Measurements from ENCODE around the gene LAPTM4A. TPM values are rescaled to one million over a fixed set of nuclear protein-coding genes. Genes with fewer than 3 reads are reported as not detected.

The LAPTM4A gene
- total RNA-seq, 1 donor from 2014 or later: 74.4 TPM

DNA sequence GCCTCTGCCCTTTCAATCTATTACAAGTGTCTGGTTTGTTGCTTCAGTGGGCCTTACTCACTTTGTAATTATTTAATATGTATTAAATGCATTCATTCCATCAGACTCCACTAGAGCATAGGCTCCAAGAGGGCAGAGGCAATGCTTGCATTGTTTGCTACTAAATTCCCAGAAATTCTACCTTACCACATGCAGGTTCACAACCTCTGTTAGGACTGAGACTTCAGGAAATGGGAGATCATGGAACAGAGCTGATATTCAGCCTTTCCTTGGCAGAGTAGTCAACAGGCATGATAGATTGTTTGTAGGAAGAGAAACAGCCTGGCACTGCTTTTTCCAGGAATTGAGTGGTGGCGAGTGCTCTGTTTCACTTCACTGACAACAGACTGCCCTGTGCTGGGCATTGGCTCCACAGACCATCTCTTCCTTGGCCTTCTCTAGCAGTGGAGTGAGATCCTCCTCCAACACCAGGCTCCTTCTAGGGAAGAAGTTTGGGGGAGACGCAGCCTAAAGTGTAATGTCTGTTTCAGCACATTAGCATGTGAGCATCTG, 32.8 kb downstream of the LAPTM4A start:
- Mint-ChIP-seq H3K9me3 (peaks cover 24% of the 10 kb centered on the region), H3K4me3 (no peak overlapping the region)

DNA sequence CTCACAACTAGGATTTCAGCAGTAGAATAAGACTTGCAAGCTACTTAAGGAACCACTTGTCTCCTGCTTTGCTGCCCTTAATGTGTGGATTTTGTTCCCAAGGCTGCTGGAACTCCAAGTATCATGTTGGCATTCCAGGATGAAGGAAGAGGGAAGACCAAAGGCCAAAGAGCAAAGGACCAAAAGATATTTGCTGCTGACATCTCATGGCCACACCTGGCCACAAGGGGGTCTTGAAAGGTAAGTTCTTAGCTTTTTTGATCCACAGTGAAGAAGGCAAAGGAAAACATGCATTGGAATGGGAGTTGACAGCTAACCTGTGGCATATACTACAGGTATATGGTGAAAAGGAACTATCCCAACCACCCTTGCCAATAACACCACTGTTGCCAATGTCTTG, 35.1 kb downstream of the LAPTM4A start:
- TF ChIP-seq, protein P1, sequence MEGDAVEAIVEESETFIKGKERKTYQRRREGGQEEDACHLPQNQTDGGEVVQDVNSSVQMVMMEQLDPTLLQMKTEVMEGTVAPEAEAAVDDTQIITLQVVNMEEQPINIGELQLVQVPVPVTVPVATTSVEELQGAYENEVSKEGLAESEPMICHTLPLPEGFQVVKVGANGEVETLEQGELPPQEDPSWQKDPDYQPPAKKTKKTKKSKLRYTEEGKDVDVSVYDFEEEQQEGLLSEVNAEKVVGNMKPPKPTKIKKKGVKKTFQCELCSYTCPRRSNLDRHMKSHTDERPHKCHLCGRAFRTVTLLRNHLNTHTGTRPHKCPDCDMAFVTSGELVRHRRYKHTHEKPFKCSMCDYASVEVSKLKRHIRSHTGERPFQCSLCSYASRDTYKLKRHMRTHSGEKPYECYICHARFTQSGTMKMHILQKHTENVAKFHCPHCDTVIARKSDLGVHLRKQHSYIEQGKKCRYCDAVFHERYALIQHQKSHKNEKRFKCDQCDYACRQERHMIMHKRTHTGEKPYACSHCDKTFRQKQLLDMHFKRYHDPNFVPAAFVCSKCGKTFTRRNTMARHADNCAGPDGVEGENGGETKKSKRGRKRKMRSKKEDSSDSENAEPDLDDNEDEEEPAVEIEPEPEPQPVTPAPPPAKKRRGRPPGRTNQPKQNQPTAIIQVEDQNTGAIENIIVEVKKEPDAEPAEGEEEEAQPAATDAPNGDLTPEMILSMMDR (conservative IDR thresholded peaks at IDR 0.05): no peak
- no peak overlapping the region for H3K27ac Mint-ChIP-seq (ENCODE audit: unreplicated experiment)
- peaks cover 32% of the 10 kb centered on the region for H3K27me3 Mint-ChIP-seq (ENCODE audit: low read depth)
- peaks cover 5% of the 10 kb centered on the region for H3K36me3 Mint-ChIP-seq (ENCODE audit: low read depth)
- H3K9me3 Mint-ChIP-seq: peaks cover 14% of the 10 kb centered on the region
- peaks cover 13% of the 10 kb centered on the region for H3K4me1 Mint-ChIP-seq
- no peak for DNase-seq (ENCODE audit: low read depth, low spot score)
- H3K4me3 Mint-ChIP-seq: no peak overlapping the region

More for the DNA sequence above, 32.8 kb downstream of the LAPTM4A start:
- TF ChIP-seq, protein P1 (conservative IDR thresholded peaks at IDR 0.05): no peak
- DNase-seq (ENCODE audit: low read depth, low spot score): no peak
- H3K36me3 Mint-ChIP-seq (ENCODE audit: low read depth): peaks cover 15% of the 10 kb centered on the region
- H3K4me1 Mint-ChIP-seq: peaks cover under 1% of the 10 kb centered on the region
- peaks cover 15% of the 10 kb centered on the region for H3K27me3 Mint-ChIP-seq (ENCODE audit: low read depth)
- H3K27ac Mint-ChIP-seq (ENCODE audit: unreplicated experiment): no peak overlapping the region

DNA sequence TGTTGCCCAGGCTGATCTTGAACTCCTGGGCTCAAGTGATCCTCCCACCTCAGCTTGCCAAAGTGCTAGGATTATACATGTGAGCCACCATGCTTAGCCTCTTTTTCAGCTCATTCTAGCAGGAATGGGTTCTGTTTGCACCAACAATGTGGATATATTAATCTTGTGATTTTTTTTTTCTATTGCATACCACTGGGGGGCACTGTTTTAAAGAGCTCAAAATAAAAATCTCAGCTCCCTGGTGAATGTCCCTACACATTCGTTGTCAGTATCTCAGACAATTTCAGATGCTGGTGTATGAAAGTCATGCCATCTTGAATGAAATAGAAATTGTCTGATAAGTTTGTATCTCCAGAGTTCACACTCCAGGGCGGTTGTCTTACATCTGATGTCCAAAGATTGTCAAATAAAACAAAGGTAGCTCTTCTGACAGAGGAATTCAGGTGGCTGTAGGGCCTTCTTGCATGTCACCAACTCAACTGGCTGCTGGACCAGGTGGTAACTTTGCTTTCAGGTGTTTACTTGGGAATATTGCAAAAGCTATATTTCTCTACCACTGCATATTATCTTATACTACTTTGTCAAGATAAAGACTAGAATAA, 35.8 kb downstream of the LAPTM4A start:
- H3K27ac Mint-ChIP-seq (ENCODE audit: unreplicated experiment): no peak overlapping the region
- H3K9me3 Mint-ChIP-seq: peaks cover 12% of the 10 kb centered on the region
- DNase-seq (ENCODE audit: low read depth, low spot score): peak; percentile 20
- TF ChIP-seq, protein P1 (conservative IDR thresholded peaks at IDR 0.05): peak; percentile 74
- peak overlapping the region; percentile 79 for H3K4me3 Mint-ChIP-seq
- H3K27me3 Mint-ChIP-seq (ENCODE audit: low read depth): peaks cover 40% of the 10 kb centered on the region
- peaks cover 3% of the 10 kb centered on the region for H3K36me3 Mint-ChIP-seq (ENCODE audit: low read depth)
- H3K4me1 Mint-ChIP-seq: peaks cover 13% of the 10 kb centered on the region

DNA sequence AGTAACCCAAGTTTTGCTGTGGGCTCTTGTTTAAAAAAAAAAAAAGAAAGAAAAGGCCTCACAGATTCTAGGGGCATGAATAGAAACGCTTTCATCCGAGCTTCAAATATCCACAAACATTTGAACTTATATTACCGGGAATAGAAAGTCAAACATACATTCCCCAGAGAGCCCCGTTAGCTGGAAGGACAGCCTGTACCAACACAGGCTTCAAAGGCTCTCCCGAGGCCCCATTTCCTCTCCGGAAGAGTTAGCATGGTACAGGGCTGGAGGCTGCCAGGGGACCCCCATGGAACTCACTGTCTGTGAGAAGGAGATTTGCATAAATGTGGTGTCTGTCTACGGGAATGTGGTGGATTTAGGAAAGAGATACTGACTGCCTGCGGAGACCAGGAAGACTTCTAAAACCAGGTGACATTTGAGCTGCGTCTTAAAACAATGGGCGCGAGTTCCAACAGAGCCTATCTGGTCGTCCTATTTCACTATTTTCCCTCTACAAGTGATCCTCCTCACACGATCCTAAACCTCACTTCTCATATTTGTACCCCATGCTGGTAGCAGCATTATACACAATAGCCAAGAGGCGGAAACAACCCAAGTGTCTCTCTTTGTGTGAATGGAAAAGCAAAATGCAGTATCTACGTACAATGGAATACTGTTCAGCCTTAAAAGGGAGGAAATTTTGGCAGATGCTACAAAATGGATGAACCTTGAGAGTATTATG, 38.1 kb downstream of the LAPTM4A start:
- Mint-ChIP-seq H3K27ac (ENCODE audit: unreplicated experiment) (no peak overlapping the region), H3K27me3 (ENCODE audit: low read depth) (peaks cover 58% of the 10 kb centered on the region), H3K4me1 (peaks cover 13% of the 10 kb centered on the region), H3K36me3 (ENCODE audit: low read depth) (no peaks in the 10 kb centered on the region), H3K4me3 (peak overlapping the region; percentile 86), H3K9me3 (peaks cover 7% of the 10 kb centered on the region)
- TF ChIP-seq, protein P1 (conservative IDR thresholded peaks at IDR 0.05): no peak
- no peak for DNase-seq (ENCODE audit: low read depth, low spot score)

GRCh38 chr2:20012282-20013125, 38.9 kb downstream of the LAPTM4A start, which contains the start of gene MATN3:
MATN3 (minus strand) TSS chr2:20012668; CDS start chr2:20012631, 37 bp downstream.
- Mint-ChIP-seq H3K9me3 (peaks cover 7% of the 10 kb centered on the region), H3K27ac (ENCODE audit: unreplicated experiment) (no peak within 1 kb of the TSS), H3K36me3 (ENCODE audit: low read depth) (no peaks in the 10 kb centered on the region), H3K4me3 (peak within 1 kb of the TSS; percentile 86), H3K4me1 (peaks cover 13% of the 10 kb centered on the region), H3K27me3 (ENCODE audit: low read depth) (peaks cover 58% of the 10 kb centered on the region)
- TF ChIP-seq, protein P1 (conservative IDR thresholded peaks at IDR 0.05): no peak
- peak; percentile 37 for DNase-seq (ENCODE audit: low read depth, low spot score)

Measured in neural crest cell (in vitro differentiated cells).